ENCODE results near the gene TCF7L1. TPM values are rescaled to one million over a fixed set of nuclear protein-coding genes. Genes with fewer than 3 reads are reported as not detected.
"Not testable (repeated sequence)": the region's sequence is repeated elsewhere in the genome, so short reads cannot be mapped to it uniquely, and the experiment has no call there.

TCF7L1 gene
- polyA plus RNA-seq, 4 donors = 0.45 to 18.5 (median 3.2) TPM

DNA sequence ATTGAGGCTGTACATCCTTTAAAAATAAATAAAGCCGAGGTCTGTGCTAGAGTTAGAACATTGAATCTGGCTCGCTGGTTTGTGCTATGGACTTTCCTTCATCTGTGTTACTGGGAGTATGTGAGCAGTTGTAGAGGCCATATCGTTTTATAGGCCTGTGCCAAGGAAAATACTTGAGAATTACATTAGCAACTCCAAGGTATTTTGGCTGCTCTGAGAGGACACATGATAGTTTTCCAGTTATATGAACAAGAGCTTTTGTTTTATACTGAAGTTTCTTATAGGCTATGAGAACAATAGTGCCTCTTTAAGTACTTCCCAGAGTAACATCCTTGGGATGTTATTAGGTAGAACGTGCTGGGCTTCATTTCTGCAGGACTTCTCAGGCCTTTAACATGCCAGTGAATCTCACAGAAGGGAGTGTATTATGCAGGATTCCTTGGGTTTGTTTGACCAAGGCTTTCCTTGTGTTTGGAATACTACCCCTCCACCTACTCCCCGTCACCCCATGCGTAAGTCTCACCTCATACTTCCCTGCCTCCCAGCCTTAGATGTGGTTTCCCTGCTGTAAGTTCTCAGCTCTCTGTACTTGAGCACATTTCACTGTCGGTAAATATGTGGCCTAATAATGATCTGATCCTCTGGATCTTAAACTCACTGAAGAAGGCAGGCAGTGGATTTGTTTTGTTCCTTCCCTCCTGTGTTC, 21.0 kb downstream of the TCF7L1 start:
- H3K9me3 ChIP-seq (ENCODE audit: control insufficient read depth in 2 of 2, insufficient read depth in 1 of 2, low read depth in 1 of 2, low read length in 1 of 2) = no peaks in the 10 kb centered on the region
- DNase-seq = no peak
- FAIRE-seq = no peak
- WGBS, 3 donors = 67 to 79% (median 78%) methylated on average over 7 of the region's 7 CpGs
- H3K27me3 ChIP-seq (ENCODE audit: control insufficient read depth in 3 of 3, insufficient read depth in 3 of 3, low read length in 3 of 3) = no peaks in the 10 kb centered on the region
- peaks cover 0 to 8% (median 0%) of the 10 kb centered on the region in 3 donors for H3K36me3 ChIP-seq (ENCODE audit: control insufficient read depth in 3 of 3, insufficient read depth in 2 of 3, low read depth in 1 of 3, low read length in 3 of 3)
- H3K4me3 ChIP-seq (ENCODE audit: low read depth in 1 of 3, low read length in 3 of 3) = no peak overlapping the region
- H3K4me1 ChIP-seq (ENCODE audit: control insufficient read depth in 3 of 3, insufficient read depth in 2 of 3, low read depth in 1 of 3, low read length in 2 of 3) = peaks cover 0 to 5% (median 4%) of the 10 kb centered on the region in 3 donors
- no peak overlapping the region for H3K27ac ChIP-seq (ENCODE audit: low read depth in 1 of 3, low read length in 2 of 3)

GRCh38 chr2:85155082-85155481, 21.9 kb downstream of the TCF7L1 start:
- H3K27me3 ChIP-seq (ENCODE audit: control insufficient read depth in 3 of 3, insufficient read depth in 3 of 3, low read length in 3 of 3); H3K4me1 ChIP-seq (ENCODE audit: control insufficient read depth in 3 of 3, insufficient read depth in 2 of 3, low read depth in 1 of 3, low read length in 2 of 3); H3K27ac ChIP-seq (ENCODE audit: low read depth in 1 of 3, low read length in 2 of 3); H3K36me3 ChIP-seq (ENCODE audit: control insufficient read depth in 3 of 3, insufficient read depth in 2 of 3, low read depth in 1 of 3, low read length in 3 of 3); FAIRE-seq; DNase-seq; H3K9me3 ChIP-seq (ENCODE audit: control insufficient read depth in 2 of 2, insufficient read depth in 1 of 2, low read depth in 1 of 2, low read length in 1 of 2); H3K4me3 ChIP-seq (ENCODE audit: low read depth in 1 of 3, low read length in 3 of 3): not testable (repeated sequence)
- 86 to 94% (median 94%) methylated on average over 8 of the region's 8 CpGs for WGBS, 3 donors

- Histone ChIP-seq H3K27me3 (ENCODE audit: control insufficient read depth in 3 of 3, insufficient read depth in 3 of 3, low read length in 3 of 3) (no peaks in the 10 kb centered on the region), H3K36me3 (ENCODE audit: control insufficient read depth in 3 of 3, insufficient read depth in 2 of 3, low read depth in 1 of 3, low read length in 3 of 3) (peaks cover 0 to 8% (median 0%) of the 10 kb centered on the region in 3 donors), H3K4me3 (ENCODE audit: low read depth in 1 of 3, low read length in 3 of 3) (no peak overlapping the region), H3K27ac (ENCODE audit: low read depth in 1 of 3, low read length in 2 of 3) (no peak overlapping the region), H3K9me3 (ENCODE audit: control insufficient read depth in 2 of 2, insufficient read depth in 1 of 2, low read depth in 1 of 2, low read length in 1 of 2) (no peaks in the 10 kb centered on the region), H3K4me1 (ENCODE audit: control insufficient read depth in 3 of 3, insufficient read depth in 2 of 3, low read depth in 1 of 3, low read length in 2 of 3) (peaks cover 0 to 5% (median 4%) of the 10 kb centered on the region in 3 donors)
- no peak for FAIRE-seq
- no peak for DNase-seq
- WGBS, 3 donors = 71 to 91% (median 88%) methylated on average over 7 of the region's 7 CpGs
These were observed 23.0 kb downstream of the TCF7L1 start for GRCh38 chr2:85156153-85156552.

- peaks cover 0 to 5% (median 4%) of the 10 kb centered on the region in 3 donors for H3K4me1 ChIP-seq (ENCODE audit: control insufficient read depth in 3 of 3, insufficient read depth in 2 of 3, low read depth in 1 of 3, low read length in 2 of 3)
These were observed 23.4 kb downstream of the TCF7L1 start for GRCh38 chr2:85156619-85157018.

DNA sequence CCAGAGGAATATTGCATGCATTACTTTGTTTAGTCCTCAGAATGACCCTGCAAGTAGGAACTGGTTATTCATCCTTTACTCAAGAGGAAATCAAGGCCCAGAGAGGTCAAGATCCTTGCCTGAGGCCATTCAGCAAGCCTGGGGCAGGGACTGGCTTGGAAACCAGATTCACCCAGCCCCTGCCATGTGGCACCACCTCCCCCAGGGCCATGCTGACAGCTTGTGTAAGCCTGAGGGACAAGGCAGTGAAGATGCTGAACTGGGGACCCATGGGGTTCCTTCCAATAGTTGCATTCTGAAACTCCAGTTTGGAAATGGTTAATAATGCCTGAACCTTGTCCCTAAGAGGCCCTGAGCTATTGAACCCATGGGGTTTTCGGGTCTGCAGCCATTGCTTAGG, 24.2 kb downstream of the TCF7L1 start:
- Histone ChIP-seq H3K9me3 (ENCODE audit: control insufficient read depth in 2 of 2, insufficient read depth in 1 of 2, low read depth in 1 of 2, low read length in 1 of 2) (no peaks in the 10 kb centered on the region), H3K27ac (ENCODE audit: low read depth in 1 of 3, low read length in 2 of 3) (no peak overlapping the region), H3K4me3 (ENCODE audit: low read depth in 1 of 3, low read length in 3 of 3) (no peak overlapping the region), H3K36me3 (ENCODE audit: control insufficient read depth in 3 of 3, insufficient read depth in 2 of 3, low read depth in 1 of 3, low read length in 3 of 3) (peaks cover 0 to 8% (median 0%) of the 10 kb centered on the region in 3 donors), H3K27me3 (ENCODE audit: control insufficient read depth in 3 of 3, insufficient read depth in 3 of 3, low read length in 3 of 3) (no peaks in the 10 kb centered on the region), H3K4me1 (ENCODE audit: control insufficient read depth in 3 of 3, insufficient read depth in 2 of 3, low read depth in 1 of 3, low read length in 2 of 3) (peaks cover 0 to 5% (median 5%) of the 10 kb centered on the region in 3 donors)
- DNase-seq (no peak), FAIRE-seq (no peak)
- WGBS, 3 donors = 50 to 64% (median 60%) methylated on average over 1 of the region's 1 CpG

More at GRCh38 chr2:85156619-85157018, 23.4 kb downstream of the TCF7L1 start:
- 94 to 97% (median 95%) methylated on average over 3 of the region's 3 CpGs for WGBS, 3 donors
- Histone ChIP-seq H3K27ac (ENCODE audit: low read depth in 1 of 3, low read length in 2 of 3) (no peak overlapping the region), H3K36me3 (ENCODE audit: control insufficient read depth in 3 of 3, insufficient read depth in 2 of 3, low read depth in 1 of 3, low read length in 3 of 3) (peaks cover 0 to 8% (median 0%) of the 10 kb centered on the region in 3 donors), H3K4me3 (ENCODE audit: low read depth in 1 of 3, low read length in 3 of 3) (no peak overlapping the region), H3K27me3 (ENCODE audit: control insufficient read depth in 3 of 3, insufficient read depth in 3 of 3, low read length in 3 of 3) (no peaks in the 10 kb centered on the region), H3K9me3 (ENCODE audit: control insufficient read depth in 2 of 2, insufficient read depth in 1 of 2, low read depth in 1 of 2, low read length in 1 of 2) (no peaks in the 10 kb centered on the region)
- FAIRE-seq (no peak), DNase-seq (no peak)

- H3K36me3 ChIP-seq (ENCODE audit: control insufficient read depth in 3 of 3, insufficient read depth in 2 of 3, low read depth in 1 of 3, low read length in 3 of 3) = peaks cover 0 to 8% (median 0%) of the 10 kb centered on the region in 3 donors
- no peaks in the 10 kb centered on the region for H3K9me3 ChIP-seq (ENCODE audit: control insufficient read depth in 2 of 2, insufficient read depth in 1 of 2, low read depth in 1 of 2, low read length in 1 of 2)
- peaks cover 0 to 12% (median 5%) of the 10 kb centered on the region in 3 donors for H3K4me1 ChIP-seq (ENCODE audit: control insufficient read depth in 3 of 3, insufficient read depth in 2 of 3, low read depth in 1 of 3, low read length in 2 of 3)
- no peak overlapping the region for H3K27ac ChIP-seq (ENCODE audit: low read depth in 1 of 3, low read length in 2 of 3)
- DNase-seq = no peak
- no peaks in the 10 kb centered on the region for H3K27me3 ChIP-seq (ENCODE audit: control insufficient read depth in 3 of 3, insufficient read depth in 3 of 3, low read length in 3 of 3)
- no peak overlapping the region for H3K4me3 ChIP-seq (ENCODE audit: low read depth in 1 of 3, low read length in 3 of 3)
- WGBS, 3 donors = 72 to 77% (median 76%) methylated on average over 14 of the region's 14 CpGs
- FAIRE-seq = no peak
These were observed 25.5 kb downstream of the TCF7L1 start for GRCh38 chr2:85158559-85159273.

DNA sequence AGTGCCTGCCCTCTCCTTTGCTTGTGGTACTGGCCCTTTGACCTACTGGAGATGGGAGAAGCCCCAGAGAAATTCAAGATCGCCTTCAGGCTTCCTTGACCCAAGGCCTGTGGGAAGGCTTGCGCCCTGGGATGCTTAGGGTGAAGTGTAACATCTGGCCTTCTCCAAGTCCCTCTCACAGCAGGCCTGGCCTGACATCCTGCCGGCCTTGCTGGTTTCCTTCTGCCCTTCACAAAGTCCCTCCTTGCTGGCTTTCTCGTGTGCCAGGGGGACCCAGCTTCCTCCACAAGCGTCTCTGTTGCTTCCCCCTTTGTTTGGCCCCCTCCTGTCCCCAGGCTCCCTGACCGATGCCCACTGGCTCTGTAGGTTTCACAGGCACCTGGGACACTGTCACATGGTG, 26.4 kb downstream of the TCF7L1 start:
- FAIRE-seq = no peak
- Histone ChIP-seq H3K27ac (ENCODE audit: low read depth in 1 of 3, low read length in 2 of 3) (no peak overlapping the region), H3K36me3 (ENCODE audit: control insufficient read depth in 3 of 3, insufficient read depth in 2 of 3, low read depth in 1 of 3, low read length in 3 of 3) (peaks cover 0 to 8% (median 0%) of the 10 kb centered on the region in 3 donors), H3K9me3 (ENCODE audit: control insufficient read depth in 2 of 2, insufficient read depth in 1 of 2, low read depth in 1 of 2, low read length in 1 of 2) (no peaks in the 10 kb centered on the region), H3K27me3 (ENCODE audit: control insufficient read depth in 3 of 3, insufficient read depth in 3 of 3, low read length in 3 of 3) (no peaks in the 10 kb centered on the region), H3K4me3 (ENCODE audit: low read depth in 1 of 3, low read length in 3 of 3) (no peak overlapping the region), H3K4me1 (ENCODE audit: control insufficient read depth in 3 of 3, insufficient read depth in 2 of 3, low read depth in 1 of 3, low read length in 2 of 3) (peaks cover 0 to 21% (median 5%) of the 10 kb centered on the region in 3 donors)
- 62 to 84% (median 68%) methylated on average over 6 of the region's 6 CpGs for WGBS, 3 donors
- no peak for DNase-seq

DNA sequence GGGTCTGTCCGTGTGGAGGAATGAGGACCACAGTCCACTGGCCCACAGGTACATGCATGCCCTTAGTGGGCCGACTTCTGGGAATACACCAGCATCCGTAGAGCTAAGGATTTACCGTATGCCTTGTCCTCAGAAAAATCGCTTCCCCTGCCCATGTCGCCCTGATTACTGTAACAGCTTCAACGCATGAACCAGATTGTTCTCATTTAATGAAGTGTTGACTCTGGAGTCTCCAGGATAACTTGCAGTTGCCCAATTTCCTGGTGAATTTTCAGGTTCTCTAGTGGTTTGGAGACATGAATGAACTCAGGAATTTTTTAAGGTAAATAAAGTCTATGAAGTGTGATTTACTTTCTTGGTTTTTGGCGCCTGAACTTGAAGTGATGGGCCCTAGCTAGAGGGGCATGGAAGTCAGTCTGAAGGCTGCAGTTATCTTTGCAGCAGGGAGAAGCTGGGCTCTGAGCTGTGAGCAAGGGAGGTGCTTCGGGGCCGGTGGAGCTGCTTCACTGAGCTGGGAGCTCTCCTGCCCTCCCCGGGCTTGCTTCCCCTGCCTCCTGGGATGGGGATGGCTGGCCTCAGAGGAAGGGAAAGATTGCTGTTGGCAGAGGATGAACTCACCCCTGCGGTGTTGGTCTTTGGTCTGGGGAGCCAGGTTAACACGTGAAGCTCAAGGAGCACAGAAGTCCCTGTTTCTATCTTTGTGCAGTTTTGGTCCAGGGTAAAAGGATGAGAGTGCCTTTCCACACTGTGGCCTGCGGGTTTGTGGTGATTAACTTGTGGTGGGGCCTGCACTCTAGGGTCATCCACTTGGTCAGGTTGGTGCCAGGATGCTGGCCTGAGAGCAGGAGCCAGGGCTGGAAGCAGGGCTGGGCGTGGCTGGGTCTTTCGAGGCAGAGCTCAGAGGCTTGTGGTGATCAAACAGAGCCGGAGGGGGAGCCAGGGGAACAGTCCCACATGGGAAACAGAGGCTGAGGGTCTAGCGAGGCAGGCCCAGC, 28.1 kb downstream of the TCF7L1 start:
- no peak for DNase-seq
- Histone ChIP-seq H3K27me3 (ENCODE audit: control insufficient read depth in 3 of 3, insufficient read depth in 3 of 3, low read length in 3 of 3) (no peaks in the 10 kb centered on the region), H3K4me3 (ENCODE audit: low read depth in 1 of 3, low read length in 3 of 3) (no peak overlapping the region), H3K27ac (ENCODE audit: low read depth in 1 of 3, low read length in 2 of 3) (no peak overlapping the region), H3K4me1 (ENCODE audit: control insufficient read depth in 3 of 3, insufficient read depth in 2 of 3, low read depth in 1 of 3, low read length in 2 of 3) (peaks cover 0 to 26% (median 0%) of the 10 kb centered on the region in 3 donors), H3K9me3 (ENCODE audit: control insufficient read depth in 2 of 2, insufficient read depth in 1 of 2, low read depth in 1 of 2, low read length in 1 of 2) (no peaks in the 10 kb centered on the region), H3K36me3 (ENCODE audit: control insufficient read depth in 3 of 3, insufficient read depth in 2 of 3, low read depth in 1 of 3, low read length in 3 of 3) (peaks cover 0 to 6% (median 0%) of the 10 kb centered on the region in 3 donors)
- no peak for FAIRE-seq
- 76 to 78% (median 77%) methylated on average over 18 of the region's 18 CpGs for WGBS, 3 donors
